ENCODE measurements around the gene KRTAP4-16. TPM values are rescaled to one million over a fixed set of nuclear protein-coding genes. Genes with fewer than 3 reads are reported as not detected.

KRTAP4-16 gene
- total RNA-seq, 4 donors from 2014 or later, result not detected

DNA sequence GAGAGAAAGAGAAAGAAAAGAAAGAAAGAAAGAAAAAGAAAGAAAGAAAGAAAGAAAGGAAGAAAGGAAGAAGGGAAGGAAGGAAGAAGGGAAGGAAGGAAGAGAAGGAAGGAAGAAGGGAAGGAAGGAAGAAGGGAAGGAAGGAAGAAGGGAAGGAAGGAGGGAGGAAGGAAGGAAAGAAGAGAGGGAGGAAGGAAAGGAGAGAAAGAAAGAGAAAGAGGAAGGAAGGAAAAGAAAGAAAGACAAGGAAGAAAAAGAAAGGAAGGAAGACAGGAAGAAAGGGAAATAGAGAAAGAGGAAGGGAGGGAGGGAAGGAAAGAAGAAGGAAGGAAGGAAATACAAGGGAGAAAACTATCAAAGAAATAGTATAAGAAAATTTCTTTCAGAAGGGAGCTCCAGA is 25.2 kb downstream of the KRTAP4-16 start:
- Histone ChIP-seq H3K27ac (no peak overlapping the region), H3K9me3 (no peaks in the 10 kb centered on the region), H3K4me1 (no peaks in the 10 kb centered on the region), H3K36me3 (no peaks in the 10 kb centered on the region), H3K27me3 (peaks cover 0 to 15% (median 0%) of the 10 kb centered on the region in 4 donors), H3K4me3 (no peak overlapping the region)
- DNase-seq, result no peak
- no peak for TF ChIP-seq POLR2A (IDR thresholded peaks at IDR 0.05)
- TF ChIP-seq, protein P1, sequence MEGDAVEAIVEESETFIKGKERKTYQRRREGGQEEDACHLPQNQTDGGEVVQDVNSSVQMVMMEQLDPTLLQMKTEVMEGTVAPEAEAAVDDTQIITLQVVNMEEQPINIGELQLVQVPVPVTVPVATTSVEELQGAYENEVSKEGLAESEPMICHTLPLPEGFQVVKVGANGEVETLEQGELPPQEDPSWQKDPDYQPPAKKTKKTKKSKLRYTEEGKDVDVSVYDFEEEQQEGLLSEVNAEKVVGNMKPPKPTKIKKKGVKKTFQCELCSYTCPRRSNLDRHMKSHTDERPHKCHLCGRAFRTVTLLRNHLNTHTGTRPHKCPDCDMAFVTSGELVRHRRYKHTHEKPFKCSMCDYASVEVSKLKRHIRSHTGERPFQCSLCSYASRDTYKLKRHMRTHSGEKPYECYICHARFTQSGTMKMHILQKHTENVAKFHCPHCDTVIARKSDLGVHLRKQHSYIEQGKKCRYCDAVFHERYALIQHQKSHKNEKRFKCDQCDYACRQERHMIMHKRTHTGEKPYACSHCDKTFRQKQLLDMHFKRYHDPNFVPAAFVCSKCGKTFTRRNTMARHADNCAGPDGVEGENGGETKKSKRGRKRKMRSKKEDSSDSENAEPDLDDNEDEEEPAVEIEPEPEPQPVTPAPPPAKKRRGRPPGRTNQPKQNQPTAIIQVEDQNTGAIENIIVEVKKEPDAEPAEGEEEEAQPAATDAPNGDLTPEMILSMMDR (IDR thresholded peaks at IDR 0.05), result no peak
- intact Hi-C loops (cut with DNase I), result no loop called here

DNA sequence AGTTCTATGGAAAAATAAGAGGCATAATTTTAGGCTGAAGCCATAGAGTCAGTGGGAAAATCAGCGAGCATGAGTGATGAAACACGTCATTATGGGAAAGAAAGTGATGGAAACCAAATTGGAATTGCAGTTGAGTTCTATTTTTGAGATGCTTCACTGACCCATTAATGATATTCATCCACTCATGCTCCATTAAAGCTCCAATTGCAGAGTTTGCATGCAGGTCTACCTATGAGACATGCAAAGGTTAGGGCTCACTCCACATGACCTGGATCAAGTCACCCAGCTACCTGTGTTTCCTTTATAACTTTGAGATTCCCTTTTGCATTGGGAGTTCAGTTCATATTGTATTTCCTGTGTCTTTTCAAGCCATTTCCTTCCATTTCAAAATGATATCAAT is 28.3 kb downstream of the KRTAP4-16 start:
- intact Hi-C loops (cut with DNase I), result no loop called here
- Histone ChIP-seq H3K36me3 (no peaks in the 10 kb centered on the region), H3K27ac (no peak overlapping the region), H3K27me3 (peaks cover 0 to 15% (median 0%) of the 10 kb centered on the region in 4 donors), H3K9me3 (no peaks in the 10 kb centered on the region), H3K4me3 (no peak overlapping the region), H3K4me1 (no peaks in the 10 kb centered on the region)
- TF ChIP-seq, protein P1 (IDR thresholded peaks at IDR 0.05), result no peak
- no peak for TF ChIP-seq POLR2A (IDR thresholded peaks at IDR 0.05)
- DNase-seq, result no peak
- 80 to 97% methylated on average over 2 of the region's 2 CpGs for WGBS, 2 donors

DNA sequence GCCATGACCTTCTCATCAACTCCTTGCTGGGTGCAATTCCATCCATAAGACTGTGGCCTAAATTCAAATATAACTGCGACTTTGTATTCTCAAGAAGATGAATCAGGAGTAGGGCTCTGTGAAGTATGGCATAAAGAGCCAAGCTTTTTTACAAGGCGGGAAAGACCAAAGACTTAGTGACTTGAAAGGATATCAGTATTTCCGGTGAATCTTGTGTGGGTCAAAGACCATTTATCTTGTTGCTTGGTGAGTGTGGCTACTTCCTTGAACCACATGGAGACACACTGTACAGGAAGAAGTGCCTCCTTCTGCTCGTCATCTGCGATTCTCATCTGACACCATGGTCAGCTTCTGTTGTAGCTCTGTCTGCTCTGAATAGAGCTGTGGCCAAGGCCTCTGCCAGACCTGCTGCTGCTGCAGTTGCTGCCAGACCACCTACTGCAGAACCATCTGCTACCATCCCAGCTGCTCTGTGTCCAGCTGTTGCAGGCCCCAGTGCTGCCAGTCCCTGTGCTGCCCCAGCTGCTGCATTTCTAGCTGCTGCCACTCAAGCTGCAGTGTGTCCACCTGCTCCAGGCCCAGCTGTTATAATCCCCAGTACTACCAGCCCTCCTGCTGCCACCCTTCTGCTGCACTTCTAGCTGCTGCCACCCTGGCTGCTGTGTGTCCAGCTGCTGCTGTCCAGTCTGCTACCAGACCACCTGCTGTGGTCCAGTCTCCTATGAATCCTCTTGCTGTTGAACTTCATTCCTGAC is 30.2 kb downstream of the KRTAP4-16 start:
- no peak overlapping the region for H3K4me3 ChIP-seq
- peaks cover 0 to 15% (median 0%) of the 10 kb centered on the region in 4 donors for H3K27me3 ChIP-seq
- H3K27ac ChIP-seq, result no peak overlapping the region
- H3K9me3 ChIP-seq, result no peaks in the 10 kb centered on the region
- 80 to 84% methylated on average over 5 of the region's 5 CpGs for WGBS, 2 donors
- no peak for TF ChIP-seq POLR2A (IDR thresholded peaks at IDR 0.05)
- TF ChIP-seq, protein P1 (IDR thresholded peaks at IDR 0.05), result no peak
- intact Hi-C loops (cut with DNase I), result no loop called here
- H3K4me1 ChIP-seq, result no peaks in the 10 kb centered on the region
- no peaks in the 10 kb centered on the region for H3K36me3 ChIP-seq
- no peak for DNase-seq

DNA sequence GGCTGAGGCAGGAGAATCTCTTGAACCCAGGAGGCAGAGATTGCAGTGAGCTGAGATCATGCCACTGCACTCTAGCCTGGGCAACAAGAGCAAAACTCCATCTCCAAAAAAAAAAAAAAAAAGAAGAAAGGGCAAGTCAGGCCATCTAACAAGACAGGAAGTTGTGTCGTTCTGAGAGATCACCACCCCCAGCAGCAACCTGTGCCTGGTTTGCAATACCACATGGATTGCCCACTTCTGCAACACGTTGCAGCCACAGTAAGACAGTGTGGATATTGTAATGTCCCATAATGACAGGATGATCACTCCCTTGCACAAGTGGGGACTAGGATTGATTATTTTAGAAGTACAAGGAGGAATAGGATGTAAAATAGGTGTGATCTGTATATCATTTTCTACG is 33.0 kb downstream of the KRTAP4-16 start:
- Histone ChIP-seq H3K27ac (no peak overlapping the region), H3K9me3 (no peaks in the 10 kb centered on the region), H3K4me1 (no peaks in the 10 kb centered on the region), H3K36me3 (no peaks in the 10 kb centered on the region), H3K4me3 (no peak overlapping the region), H3K27me3 (no peaks in the 10 kb centered on the region)
- TF ChIP-seq, protein P1 (IDR thresholded peaks at IDR 0.05), result no peak
- TF ChIP-seq POLR2A (IDR thresholded peaks at IDR 0.05), result no peak
- WGBS, 2 donors, result 55 to 80% methylated on average over 3 of the region's 3 CpGs
- intact Hi-C loops (cut with DNase I), result no loop called here
- no peak for DNase-seq

DNA sequence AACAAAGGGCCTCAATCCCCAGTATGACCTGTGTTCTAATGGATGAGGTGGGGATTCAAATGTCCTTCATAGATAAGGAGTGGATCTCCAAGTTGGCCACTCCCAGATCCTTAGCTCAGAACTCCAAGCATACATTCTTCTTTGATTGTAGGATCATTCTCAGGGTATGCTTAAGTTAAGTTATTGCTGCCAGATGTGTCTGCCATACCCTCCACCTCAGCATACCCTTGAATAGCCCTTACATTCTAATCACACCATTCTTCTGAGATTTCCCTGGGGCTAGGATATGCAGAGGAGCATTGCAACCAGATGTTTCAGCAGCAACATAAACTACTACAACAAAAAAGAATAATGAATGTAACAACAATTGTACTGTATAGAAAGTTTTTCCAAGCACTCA is 34.7 kb downstream of the KRTAP4-16 start:
- no peak for DNase-seq
- intact Hi-C loops (cut with DNase I), result no loop called here
- H3K36me3 ChIP-seq, result no peaks in the 10 kb centered on the region
- no peaks in the 10 kb centered on the region for H3K9me3 ChIP-seq
- H3K4me3 ChIP-seq, result no peak overlapping the region
- TF ChIP-seq, protein P1 (IDR thresholded peaks at IDR 0.05), result no peak
- no peak for TF ChIP-seq POLR2A (IDR thresholded peaks at IDR 0.05)
- no peak overlapping the region for H3K27ac ChIP-seq
- no peaks in the 10 kb centered on the region for H3K27me3 ChIP-seq
- no peaks in the 10 kb centered on the region for H3K4me1 ChIP-seq

Measured in esophagus squamous epithelium (tissue), 5 donors.